ENCODE data around the gene WNT9B. TPM values are rescaled to one million over a fixed set of nuclear protein-coding genes. Genes with fewer than 3 reads are reported as not detected.

Gene WNT9B
- total and polyA plus RNA-seq, 11 donors, result 0.19 to 1.4 (median 0.53) TPM

DNA sequence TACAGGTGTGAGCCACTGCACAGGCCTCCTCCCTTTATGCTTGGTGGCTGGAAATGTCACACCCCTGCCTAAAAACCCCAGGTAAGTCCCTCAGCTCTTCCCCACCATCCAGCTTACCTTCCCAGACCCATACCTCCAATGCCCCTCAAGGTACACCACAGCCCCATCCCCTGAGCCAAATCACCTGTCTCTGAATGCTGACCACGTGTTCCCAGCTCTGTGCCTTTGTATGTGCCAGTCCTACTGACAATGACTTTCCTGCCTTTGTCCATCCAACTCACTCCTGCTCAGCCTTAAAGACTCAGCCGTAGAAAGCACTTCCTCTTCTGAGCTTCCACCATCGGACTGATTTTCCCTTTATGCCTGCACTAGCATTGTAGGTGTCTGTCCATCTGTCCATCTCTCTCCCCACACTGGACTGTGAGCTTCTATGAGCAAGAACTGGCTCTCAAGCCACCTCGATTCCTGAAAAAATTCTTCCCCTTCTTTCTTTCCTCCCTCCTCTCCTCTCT lies 40.9 kb downstream of the WNT9B start:
- H3K27ac ChIP-seq, result no peak overlapping the region
- WGBS, 4 donors, result 58 to 72% (median 66%) methylated on average over 4 of the region's 4 CpGs
- TF ChIP-seq, protein P1, sequence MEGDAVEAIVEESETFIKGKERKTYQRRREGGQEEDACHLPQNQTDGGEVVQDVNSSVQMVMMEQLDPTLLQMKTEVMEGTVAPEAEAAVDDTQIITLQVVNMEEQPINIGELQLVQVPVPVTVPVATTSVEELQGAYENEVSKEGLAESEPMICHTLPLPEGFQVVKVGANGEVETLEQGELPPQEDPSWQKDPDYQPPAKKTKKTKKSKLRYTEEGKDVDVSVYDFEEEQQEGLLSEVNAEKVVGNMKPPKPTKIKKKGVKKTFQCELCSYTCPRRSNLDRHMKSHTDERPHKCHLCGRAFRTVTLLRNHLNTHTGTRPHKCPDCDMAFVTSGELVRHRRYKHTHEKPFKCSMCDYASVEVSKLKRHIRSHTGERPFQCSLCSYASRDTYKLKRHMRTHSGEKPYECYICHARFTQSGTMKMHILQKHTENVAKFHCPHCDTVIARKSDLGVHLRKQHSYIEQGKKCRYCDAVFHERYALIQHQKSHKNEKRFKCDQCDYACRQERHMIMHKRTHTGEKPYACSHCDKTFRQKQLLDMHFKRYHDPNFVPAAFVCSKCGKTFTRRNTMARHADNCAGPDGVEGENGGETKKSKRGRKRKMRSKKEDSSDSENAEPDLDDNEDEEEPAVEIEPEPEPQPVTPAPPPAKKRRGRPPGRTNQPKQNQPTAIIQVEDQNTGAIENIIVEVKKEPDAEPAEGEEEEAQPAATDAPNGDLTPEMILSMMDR (IDR thresholded peaks at IDR 0.05), result no peak
- no peak for TF ChIP-seq POLR2A (IDR thresholded peaks at IDR 0.05)
- no peaks in the 10 kb centered on the region for H3K9me3 ChIP-seq
- peaks cover 0 to 12% (median 0%) of the 10 kb centered on the region in 12 donors for H3K4me1 ChIP-seq
- no peaks in the 10 kb centered on the region for H3K36me3 ChIP-seq
- DNase-seq (no peak), ATAC-seq (no peak)
- peaks cover 0 to 44% (median 6%) of the 10 kb centered on the region in 9 donors for H3K27me3 ChIP-seq
- no peak overlapping the region for H3K4me3 ChIP-seq
- intact Hi-C loops (cut with DNase I), result no loop called here

DNA sequence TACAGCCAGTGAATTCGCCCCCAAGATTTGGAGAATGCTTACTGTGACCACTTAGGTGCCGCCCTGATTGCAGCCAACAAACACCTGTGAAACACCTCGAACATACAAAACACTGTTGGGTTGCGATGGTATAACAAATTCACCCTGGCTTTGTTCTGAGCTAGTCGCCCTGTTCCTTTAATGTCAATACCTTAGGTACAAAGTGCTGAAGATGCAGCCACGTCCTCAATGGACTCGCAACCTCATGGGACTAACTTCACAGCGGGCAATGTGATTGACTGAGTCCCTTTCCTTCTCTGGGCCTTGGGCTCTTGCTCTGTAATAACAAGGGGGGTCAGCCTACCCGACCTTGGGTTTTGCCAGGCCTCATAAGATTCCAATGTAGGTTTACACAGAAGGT lies 42.6 kb downstream of the WNT9B start:
- Histone ChIP-seq H3K36me3 (no peaks in the 10 kb centered on the region), H3K9me3 (peaks cover 0 to 6% (median 0%) of the 10 kb centered on the region in 12 donors), H3K27me3 (peaks cover 0 to 41% (median 6%) of the 10 kb centered on the region in 9 donors), H3K27ac (no peak overlapping the region), H3K4me1 (peaks cover 0 to 12% (median 0%) of the 10 kb centered on the region in 12 donors), H3K4me3 (no peak overlapping the region)
- intact Hi-C loops (cut with DNase I), result no loop called here
- TF ChIP-seq, protein P1 (IDR thresholded peaks at IDR 0.05), result no peak
- no peak for TF ChIP-seq POLR2A (IDR thresholded peaks at IDR 0.05)
- 76 to 88% (median 83%) methylated on average over 6 to 9 of the region's 9 CpGs for WGBS, 4 donors
- DNase-seq (no peak), ATAC-seq (no peak)

DNA sequence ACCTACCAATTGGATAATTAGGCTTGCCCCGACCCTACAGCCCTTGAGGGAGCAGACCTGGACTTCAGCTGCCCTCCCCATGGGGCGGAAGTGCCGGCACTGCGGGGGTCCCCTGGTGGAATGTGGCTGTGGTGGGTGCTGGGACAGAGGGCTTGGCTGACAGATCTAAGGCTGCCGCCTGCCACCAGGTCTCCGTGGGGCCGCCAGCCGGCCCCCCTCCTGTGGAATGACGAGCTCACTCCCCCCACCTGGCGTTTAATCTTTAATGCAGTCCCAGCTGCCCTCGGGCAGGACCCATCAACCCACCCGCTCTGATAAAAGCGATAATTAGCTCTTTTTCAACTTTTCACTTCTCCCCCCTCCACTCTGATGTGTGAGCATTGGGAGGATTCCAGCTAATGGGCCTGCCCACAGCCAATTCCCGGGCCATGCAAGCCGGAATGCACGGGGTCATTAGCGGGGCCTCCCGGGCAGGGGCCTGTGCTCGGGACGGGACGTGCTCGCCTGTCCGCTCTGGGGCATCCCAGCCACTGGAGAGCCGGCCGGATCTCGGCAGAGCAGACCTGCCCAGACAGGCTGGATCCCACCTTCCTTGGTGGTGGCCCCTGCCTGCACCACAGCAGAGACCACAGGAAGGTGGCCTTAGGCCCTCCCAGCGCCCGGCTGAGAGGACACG lies 43.2 kb downstream of the WNT9B start:
- no peak for TF ChIP-seq POLR2A (IDR thresholded peaks at IDR 0.05)
- TF ChIP-seq, protein P1 (IDR thresholded peaks at IDR 0.05), result no peak
- peaks cover 0 to 9% (median 0%) of the 10 kb centered on the region in 12 donors for H3K9me3 ChIP-seq
- WGBS, 4 donors, result 33 to 59% (median 41%) methylated on average over 18 to 29 of the region's 29 CpGs
- H3K27ac ChIP-seq, result no peak overlapping the region
- peaks cover 0 to 12% (median 0%) of the 10 kb centered on the region in 12 donors for H3K4me1 ChIP-seq
- intact Hi-C loops (cut with DNase I), result no loop called here
- DNase-seq (peak in 1 of 5 donors; percentile 29), ATAC-seq (peak in 2 of 4 donors; percentile 32 to 67)
- H3K27me3 ChIP-seq, result peaks cover 0 to 36% (median 6%) of the 10 kb centered on the region in 9 donors
- no peaks in the 10 kb centered on the region for H3K36me3 ChIP-seq
- H3K4me3 ChIP-seq, result no peak overlapping the region

DNA sequence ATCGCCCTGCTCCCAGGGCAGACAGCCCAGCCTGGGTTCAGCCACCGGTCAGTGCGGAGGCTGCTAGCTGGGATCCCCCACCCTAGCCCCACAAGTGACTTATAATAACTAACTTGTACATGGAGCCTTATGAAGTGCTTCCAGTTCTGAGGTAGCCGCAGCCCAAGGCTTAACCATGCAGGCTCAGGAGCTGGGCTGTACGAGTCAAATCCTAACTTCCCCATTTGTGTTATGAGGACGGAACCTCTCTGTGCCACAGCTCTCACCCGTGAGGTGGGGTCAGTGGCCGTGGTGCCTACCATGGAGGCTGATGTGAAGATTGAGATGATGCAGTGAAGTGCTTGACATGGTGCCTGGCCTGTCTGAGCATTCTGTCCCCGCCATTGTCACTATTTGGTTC lies 43.8 kb downstream of the WNT9B start:
- peaks cover 0 to 9% (median 0%) of the 10 kb centered on the region in 12 donors for H3K9me3 ChIP-seq
- H3K27me3 ChIP-seq, result peaks cover 0 to 31% (median 6%) of the 10 kb centered on the region in 9 donors
- no peak for ATAC-seq
- no peak overlapping the region for H3K27ac ChIP-seq
- WGBS, 4 donors, result 79 to 89% (median 79%) methylated on average over 6 to 9 of the region's 9 CpGs
- DNase-seq, result no peak
- H3K4me1 ChIP-seq, result peaks cover 0 to 12% (median 0%) of the 10 kb centered on the region in 12 donors
- intact Hi-C loops (cut with DNase I), result no loop called here
- no peaks in the 10 kb centered on the region for H3K36me3 ChIP-seq
- TF ChIP-seq POLR2A (IDR thresholded peaks at IDR 0.05), result no peak
- TF ChIP-seq, protein P1 (IDR thresholded peaks at IDR 0.05), result no peak
- H3K4me3 ChIP-seq, result no peak overlapping the region
